ENCODE data around the gene MYLK. TPM values are rescaled to one million over a fixed set of nuclear protein-coding genes. Genes with fewer than 3 reads are reported as not detected.
"Not testable (repeated sequence)": the region's sequence is repeated elsewhere in the genome, so short reads cannot be mapped to it uniquely, and the experiment has no call there.

MYLK gene
- total RNA-seq, 1 donor, result 807 TPM

DNA sequence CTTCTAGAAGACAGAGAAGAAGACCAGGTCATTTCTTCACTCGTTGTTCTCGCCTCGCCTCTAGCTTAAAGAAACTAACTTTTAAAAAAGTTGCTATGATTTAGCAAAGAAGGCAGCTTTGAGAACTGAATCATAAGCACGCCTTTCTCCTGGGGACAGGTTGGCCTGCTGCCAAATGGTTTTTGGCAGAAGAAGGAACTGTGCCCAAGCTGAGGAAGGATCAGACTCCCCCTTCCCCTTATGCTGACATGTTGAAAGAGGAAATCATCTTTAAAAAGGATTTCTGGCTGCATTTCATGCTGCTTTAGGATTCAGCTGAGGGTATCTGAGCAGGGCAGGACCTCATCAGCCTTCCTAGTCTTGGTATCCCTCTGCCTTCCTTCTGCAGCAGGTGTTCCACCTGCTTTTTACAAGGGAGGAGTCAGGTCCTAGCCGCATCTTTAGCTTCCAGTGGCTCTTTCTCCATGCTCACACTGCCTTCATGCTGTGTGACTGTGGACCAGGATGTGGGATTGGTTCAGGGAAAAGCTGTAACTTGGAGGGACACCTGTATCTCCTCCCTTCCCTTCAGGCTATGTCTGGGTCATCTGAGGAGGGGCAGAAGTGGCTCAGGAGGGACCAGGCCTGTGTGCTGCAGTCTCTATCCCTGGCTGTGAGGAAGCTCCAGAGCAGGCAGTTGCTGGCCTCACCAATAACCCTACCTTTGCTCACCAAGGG, 265.2 kb downstream of the MYLK start:
- TF ChIP-seq CTCF (IDR thresholded peaks at IDR 0.05; ENCODE audit: insufficient read depth, low read depth, low read length), result no peak
- peak; percentile 60 for DNase-seq (ENCODE audit: low read depth)
- peak overlapping the region; percentile 5 for H3K4me3 ChIP-seq (ENCODE audit: low read depth, low read length)

DNA sequence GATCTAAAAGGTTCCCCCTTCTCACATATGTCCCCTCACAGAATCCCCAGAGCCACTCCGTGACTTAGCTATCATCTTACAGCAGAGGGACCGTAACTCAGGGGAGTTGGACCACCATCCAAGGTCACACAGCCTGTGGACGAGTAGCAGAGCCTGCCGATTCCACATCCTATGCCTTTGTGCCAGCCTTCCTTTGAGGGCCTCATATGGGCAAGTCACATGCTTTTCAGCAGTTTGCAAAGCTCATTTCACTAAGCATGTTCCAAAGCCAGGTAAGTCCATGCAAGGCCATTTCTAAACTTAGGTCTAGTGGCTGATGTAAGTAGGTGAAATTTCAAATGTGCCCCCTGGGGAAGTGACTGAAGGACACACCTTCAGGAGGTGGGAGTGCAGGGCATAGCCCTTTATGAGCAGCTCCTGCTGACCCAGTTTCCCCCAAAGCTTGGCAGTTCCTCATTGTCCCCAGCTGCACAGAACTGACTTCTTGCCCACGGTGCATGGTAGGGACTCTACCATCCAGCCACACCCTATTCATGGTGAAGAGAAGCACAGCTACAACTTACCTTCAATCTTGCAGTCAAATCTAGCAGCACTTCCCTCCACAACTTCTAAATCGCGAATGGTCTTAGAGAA, 265.9 kb downstream of the MYLK start:
- no peak for TF ChIP-seq CTCF (IDR thresholded peaks at IDR 0.05; ENCODE audit: insufficient read depth, low read depth, low read length)
- H3K4me3 ChIP-seq (ENCODE audit: low read depth, low read length), result no peak overlapping the region
- DNase-seq (ENCODE audit: low read depth), result no peak

DNA sequence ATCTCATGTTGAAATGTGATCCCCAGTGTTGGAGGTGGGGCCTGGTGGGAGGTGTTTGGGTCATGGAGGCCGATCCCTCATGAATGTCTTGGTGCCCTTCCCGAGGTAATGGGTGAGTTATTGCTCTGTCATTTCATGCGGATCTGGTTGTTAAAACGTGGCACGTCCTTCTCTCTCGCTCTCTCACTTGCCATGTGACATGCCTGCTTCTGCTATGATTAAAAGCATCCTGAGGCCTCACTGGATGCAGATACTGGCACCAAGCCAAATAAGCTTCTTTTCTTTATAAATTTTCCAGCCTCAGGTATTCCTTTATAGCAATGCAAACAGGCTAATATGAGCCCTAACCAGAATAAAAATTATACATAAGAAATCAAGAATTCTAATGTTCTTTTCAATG, 267.5 kb downstream of the MYLK start:
- no peak overlapping the region for H3K4me3 ChIP-seq (ENCODE audit: low read depth, low read length)
- no peak for DNase-seq (ENCODE audit: low read depth)
- no peak for TF ChIP-seq CTCF (IDR thresholded peaks at IDR 0.05; ENCODE audit: insufficient read depth, low read depth, low read length)

GRCh38 chr3:123613543-123613942, 270.6 kb downstream of the MYLK start:
- no peak for DNase-seq (ENCODE audit: low read depth)
- no peak overlapping the region for H3K4me3 ChIP-seq (ENCODE audit: low read depth, low read length)
- TF ChIP-seq CTCF (IDR thresholded peaks at IDR 0.05; ENCODE audit: insufficient read depth, low read depth, low read length), result no peak

DNA sequence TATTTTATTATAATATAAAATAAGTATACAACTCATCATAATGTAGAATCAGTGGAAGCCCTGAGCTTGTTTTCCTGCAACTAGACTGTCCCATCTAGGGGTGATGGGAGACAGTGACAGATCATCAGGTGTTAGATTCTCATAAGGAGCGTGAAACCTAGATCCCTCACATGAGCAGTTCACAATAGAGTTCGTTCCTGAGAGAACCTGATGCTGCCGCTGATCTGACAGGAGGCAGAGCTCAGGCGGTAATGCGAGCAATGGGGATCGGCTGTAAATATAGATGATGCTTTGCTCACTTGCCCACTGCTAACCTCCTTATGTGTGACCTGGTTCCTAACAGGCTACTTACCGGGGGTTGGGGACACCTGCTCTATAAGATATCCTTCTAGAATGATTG, 272.5 kb downstream of the MYLK start:
- DNase-seq (ENCODE audit: low read depth), result not testable (repeated sequence)

GRCh38 chr3:123611082-123611481, 273.1 kb downstream of the MYLK start:
- H3K4me3 ChIP-seq (ENCODE audit: low read depth, low read length), result no peak overlapping the region
- DNase-seq (ENCODE audit: low read depth), result no peak
- no peak for TF ChIP-seq CTCF (IDR thresholded peaks at IDR 0.05; ENCODE audit: insufficient read depth, low read depth, low read length)

More for the DNA sequence above, 272.5 kb downstream of the MYLK start:
- H3K4me3 ChIP-seq (ENCODE audit: low read depth, low read length), result not testable (repeated sequence)

DNA sequence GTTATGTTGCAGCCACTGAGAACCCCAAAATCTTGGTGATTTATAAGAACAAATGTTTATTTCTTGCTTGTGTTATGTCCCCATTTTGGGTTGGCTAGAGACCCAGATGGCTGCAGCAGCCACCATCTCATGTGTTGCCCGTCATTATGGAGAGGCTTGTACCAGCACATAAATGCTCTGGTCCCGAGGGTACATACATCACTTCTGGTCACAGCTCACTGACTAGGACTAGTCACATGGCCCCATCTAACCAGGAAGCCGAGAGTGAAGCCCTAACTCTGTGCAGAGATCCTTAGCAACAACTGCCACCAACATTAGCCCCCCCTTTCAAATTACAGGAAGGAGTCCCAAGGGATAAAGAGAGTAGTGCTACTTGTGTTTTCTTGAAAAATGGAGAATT, 273.8 kb downstream of the MYLK start:
- no peak for TF ChIP-seq CTCF (IDR thresholded peaks at IDR 0.05; ENCODE audit: insufficient read depth, low read depth, low read length)
- H3K4me3 ChIP-seq (ENCODE audit: low read depth, low read length), result no peak overlapping the region
- DNase-seq (ENCODE audit: low read depth), result no peak
